Stimulated activated CD4-positive, alpha-beta T cell treated with anti-CD3 and anti-CD28 coated beads, Interleukin-1b, Interleukin-23, amount 100 ng/mL, for 1 hour (primary cell): ENCODE measurements around the gene STAC2.
"Not testable (repeated sequence)": the region's sequence is repeated elsewhere in the genome, so short reads cannot be mapped to it uniquely, and the experiment has no call there.

ENCODE experiments used
- DNase-seq, 2 donors: peaks; one replicate each; pipeline ENCODE4 v3.0.0-alpha.2; 2020; ENCODE audit warnings: low read depth in 2 of 2

STAC2 gene

DNA sequence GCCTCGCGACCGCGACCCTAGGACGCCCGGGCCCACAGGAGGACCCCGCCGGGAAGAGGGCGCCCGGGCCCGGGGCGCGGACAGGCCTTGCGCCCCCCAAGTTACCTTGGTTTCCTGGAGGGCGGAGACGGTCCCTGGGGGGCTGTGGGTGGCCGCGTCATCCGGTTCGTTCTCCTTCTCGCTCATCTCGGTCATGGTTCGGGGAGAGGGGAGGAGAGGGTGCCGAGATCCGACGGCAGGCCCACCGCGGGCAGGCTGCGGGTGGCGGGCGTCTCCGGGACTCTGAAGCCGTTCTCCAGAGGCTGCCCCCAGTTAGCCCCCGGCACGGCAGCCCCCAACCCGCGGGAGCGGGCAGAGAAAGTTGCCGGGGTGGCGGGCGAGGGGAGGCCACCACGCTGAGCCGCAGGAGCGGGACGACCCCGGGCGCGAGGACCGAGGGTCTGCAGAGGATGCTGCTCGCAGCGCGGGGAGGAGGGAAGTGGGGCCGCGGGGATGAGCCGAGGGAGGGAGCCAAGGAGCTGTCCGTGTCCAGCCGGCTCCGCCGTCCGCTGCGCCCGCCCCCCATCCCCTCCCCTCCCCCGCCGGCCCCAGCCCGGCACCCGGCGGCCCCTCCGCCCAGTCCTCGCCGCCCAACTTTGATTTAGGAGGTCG lies at the start of gene STAC2:
Gene STAC2, minus strand, starts transcription at position 638 of the 651 bp plus-strand sequence. Its CDS starts 443 bp downstream, at position 195.
- DNase-seq, result no peak

GRCh38 chr17:39271546-39271945 lies 45.8 kb upstream of the STAC2 start:
- no peak for DNase-seq

GRCh38 chr17:39270923-39271322 lies 45.2 kb upstream of the STAC2 start:
- DNase-seq, result no peak

DNA sequence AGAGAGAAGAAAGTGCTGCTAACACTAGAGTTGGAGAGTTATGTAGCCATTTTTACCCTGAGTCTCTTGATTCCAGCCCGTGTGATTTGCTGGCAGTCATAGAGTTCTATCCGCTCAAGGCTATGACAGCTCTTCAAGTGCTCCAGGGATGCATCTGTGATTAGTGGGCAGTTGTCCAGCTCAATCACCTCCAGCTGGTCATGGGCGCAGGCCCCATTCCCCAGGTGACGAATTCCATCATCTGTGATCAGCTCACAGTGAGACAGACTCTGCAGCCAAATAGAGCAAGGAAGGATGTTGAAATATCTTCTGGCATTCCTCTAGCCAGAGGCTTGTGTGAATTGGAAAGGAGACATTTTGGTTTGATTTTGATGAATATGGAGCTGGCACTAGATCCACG lies 38.4 kb upstream of the STAC2 start:
- DNase-seq, result no peak

- DNase-seq, result peak in 1 of 2 donors; percentile 21
Measured at GRCh38 chr17:39261286-39261685, 35.5 kb upstream of the STAC2 start.

- DNase-seq, result no peak
Measured at GRCh38 chr17:39252788-39253460, 27.2 kb upstream of the STAC2 start.

GRCh38 chr17:39251997-39252396 lies 26.3 kb upstream of the STAC2 start:
- DNase-seq, result no peak

DNA sequence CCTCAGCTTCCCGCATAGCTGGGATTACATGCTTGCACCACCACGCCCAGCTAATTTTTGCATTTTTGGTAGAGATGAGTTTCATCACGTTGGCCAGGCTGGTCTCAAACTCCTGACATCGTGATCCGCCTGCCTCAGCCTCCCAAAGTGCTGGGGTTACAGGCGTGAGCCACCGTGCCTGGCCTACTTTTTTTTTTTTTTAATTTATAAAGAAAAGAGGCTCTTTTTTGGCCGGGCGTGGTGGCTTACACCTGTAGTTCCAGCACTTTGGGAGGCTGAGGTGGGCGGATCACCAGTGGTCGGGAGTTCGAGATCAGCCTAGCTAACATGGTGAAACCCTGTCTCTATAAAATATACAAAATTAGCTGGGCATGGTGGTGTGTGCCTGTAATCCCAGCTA lies 24.3 kb upstream of the STAC2 start:
- not testable (repeated sequence) for DNase-seq

GRCh38 chr17:39246274-39246673 lies 20.5 kb upstream of the STAC2 start:
- no peak for DNase-seq

DNA sequence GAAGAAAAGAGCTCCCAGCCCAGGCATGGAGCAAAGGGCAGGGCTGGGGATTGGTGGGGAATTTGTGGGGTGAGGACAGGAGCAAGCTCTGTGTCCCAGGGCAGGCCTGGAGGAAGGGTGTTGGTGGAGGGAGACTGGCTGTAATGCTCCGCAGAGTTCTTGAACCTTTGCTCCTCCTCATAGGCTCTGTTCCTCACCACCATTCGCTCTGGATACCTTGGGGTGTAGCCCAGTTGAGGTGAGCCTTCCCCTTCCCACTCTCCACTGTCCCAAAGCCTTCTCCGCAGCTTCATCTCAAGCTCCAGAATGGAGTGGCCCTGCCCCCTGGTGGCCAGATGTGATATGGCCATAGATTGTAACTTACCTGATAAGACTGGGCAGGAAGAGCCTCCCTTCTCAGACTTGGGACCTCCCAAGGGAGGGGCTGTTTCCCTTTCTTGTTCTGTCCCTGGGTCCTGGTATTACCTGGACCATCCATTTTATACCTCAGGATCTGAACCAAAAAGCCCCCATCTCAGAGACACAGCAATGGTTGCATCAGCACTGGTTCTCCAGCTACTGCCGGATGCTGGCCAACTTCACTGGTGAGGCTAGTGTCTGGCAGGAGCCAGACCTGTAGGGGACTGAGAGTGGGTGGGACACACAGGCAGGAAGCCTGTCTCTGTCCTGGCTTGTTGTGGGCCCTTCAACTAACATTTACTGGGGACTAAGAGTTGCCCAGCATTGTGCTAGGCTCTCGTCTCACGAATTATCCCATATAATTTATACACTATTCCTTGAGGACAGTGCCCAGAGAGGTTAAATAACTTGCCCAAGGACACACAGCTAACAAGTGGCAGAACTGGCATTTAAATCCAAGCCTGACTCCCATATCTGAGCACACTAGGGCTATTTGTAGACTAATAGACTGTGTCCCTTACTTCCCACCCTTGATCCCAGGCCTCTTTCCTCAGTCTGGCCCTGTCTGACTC lies 19.1 kb upstream of the STAC2 start:
- peak; percentile 67 to 81 for DNase-seq

DNA sequence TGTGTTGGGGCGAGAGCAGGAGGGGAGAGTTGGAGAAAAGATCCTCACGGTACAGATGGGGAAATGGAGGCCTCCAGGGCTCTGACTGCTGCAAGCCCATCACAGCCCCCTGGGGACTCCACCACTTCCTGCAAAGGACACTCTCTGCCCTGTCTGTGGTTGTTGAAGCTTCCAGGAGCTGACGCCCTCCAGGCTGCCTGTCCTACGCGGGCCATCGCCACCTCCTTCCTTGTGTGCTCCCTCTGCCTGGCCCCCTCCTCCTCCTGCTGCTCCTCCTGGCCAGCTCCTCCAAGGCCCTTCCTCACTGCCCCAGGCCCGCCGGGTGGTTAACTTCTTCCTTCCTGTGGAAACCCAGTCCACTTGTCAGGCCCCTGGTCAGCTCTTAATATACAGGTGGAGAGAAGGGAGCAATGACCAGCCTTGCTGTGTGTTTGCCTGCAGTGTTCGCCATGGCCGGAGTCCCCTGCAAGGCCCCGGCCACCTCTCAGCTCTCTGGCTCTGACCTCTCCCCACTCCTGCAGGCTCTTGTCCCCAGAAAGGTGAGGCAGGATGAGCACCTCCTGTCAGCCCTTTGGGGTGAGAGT lies 18.4 kb upstream of the STAC2 start:
- no peak for DNase-seq

GRCh38 chr17:39243155-39243554 lies 17.4 kb upstream of the STAC2 start:
- no peak for DNase-seq

DNA sequence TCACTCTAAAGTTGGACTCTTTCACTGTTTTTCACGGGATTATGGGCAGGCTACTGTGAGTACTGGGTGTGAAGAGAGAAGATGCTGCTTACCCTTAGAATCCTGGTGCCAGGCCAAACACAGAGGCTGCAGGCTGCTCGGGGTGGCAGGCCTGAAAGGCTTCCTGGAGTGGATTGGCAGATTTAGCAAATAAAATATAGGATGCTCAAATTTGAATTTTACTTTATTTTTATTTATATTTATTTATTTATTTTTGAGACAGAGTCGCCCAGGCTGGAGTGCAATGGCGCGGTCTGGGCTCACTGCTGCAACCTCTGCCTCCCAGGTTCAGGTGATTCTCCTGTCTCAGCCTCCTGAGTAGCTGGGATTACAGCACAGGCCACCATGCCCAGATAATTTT lies 14.9 kb upstream of the STAC2 start:
- DNase-seq, result no peak

- DNase-seq, result peak; percentile 24 to 50
Measured at GRCh38 chr17:39239640-39240314, 14.0 kb upstream of the STAC2 start.

DNA sequence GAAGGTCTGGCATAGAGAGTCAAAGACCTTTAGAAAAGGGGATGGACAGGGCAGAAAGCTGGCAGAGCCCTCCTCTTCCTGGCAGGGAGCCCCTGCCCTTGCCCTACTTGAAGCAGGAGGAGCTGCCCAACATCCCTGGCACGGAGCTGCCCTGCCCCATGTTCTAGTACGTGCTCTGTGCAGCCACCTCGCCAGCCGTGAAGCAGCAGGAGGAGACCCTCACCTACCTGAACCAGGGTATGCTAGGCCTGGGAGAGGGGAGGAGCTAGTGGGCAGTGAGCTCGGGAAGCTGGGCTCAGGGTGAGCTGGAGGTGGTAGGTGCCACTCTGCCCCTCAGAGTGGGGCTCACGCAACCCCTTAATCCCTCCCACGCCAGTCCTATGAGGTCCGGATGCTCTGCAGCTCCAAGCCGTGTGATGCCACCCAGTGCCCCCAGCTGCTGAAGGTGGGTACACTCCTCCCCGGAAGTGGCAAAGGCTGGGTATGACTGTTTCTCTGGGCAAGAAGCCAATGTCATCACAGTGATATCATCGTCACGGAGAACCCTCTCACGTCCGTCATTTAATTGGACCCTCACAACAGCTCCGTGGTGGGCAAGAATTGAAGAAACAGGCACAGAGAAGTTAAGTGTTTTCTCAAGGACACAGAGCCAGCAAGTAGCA lies 12.7 kb upstream of the STAC2 start:
- peak; percentile 26 to 53 for DNase-seq

- no peak for DNase-seq
Measured at GRCh38 chr17:39237586-39237985, 11.8 kb upstream of the STAC2 start.

GRCh38 chr17:39236981-39237441 lies 11.3 kb upstream of the STAC2 start:
- DNase-seq, result no peak

GRCh38 chr17:39236450-39236927 lies 10.7 kb upstream of the STAC2 start:
- DNase-seq, result no peak

DNA sequence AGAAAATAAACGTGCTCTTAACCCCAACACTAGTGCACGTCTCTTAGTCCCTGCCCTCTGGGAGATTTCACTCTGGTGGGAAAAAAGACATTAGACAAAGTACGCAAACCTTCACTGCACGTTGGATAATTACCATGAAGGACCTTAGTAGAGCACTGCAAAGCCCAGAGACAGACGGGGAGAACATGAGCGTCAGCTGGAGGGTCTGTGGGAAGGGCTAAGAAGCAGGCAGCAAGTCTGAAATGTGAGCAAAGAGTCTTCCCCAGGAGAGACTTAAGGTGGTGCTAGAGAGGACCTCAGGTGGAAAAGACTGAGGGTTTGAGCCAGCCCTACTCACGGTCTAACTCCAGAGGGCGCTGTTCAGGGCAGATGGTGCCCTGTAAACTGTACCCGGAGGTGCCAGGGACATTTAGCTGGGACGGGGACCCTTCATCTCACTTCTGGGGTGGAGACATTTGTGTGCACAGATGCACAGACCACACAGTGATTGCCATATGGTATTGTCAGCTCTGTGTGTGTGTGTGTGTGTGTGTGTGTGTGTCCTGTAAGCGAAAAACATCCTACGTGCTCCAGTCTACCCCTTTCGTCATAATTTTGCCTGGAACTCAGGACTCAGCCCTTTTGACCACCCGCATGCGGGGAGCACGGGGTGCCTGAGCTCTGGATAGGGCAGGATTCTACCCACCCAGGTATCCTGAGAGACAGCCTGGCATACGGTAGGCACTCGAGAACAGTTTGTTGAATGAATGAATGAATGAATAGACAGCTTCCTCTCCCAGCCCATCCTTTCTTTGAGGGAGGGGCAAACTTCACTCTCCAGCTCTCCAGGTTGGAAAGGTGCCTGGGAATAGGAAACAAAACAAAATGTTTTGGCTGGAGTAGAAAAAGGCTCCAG lies 10.1 kb upstream of the STAC2 start:
- no peak for DNase-seq
